Neural cell (in vitro differentiated cells): ENCODE data around the gene ABHD4. TPM values are rescaled to one million over a fixed set of nuclear protein-coding genes. Genes with fewer than 3 reads are reported as not detected.

Source experiments
- H2AFZ ChIP-seq: fragments of 200-600, 300-800 bp; sonication (generic), shearing (Covaris generic); 2 replicates; pipeline ENCODE4 v1.6.0; 2014; ENCODE audit warnings: low read depth, mild to moderate bottlenecking, antibody characterized with exemption, low read length, moderate library complexity
- H3F3A ChIP-seq: fragments of 200-600 bp; shearing (Covaris generic); 2 replicates; pipeline ENCODE4 v1.6.1; 2016; ENCODE audit warnings: mild to moderate bottlenecking, moderate library complexity, mixed read lengths, antibody characterized with exemption, low read length; ENCODE audit not compliant: insufficient read depth, poor library complexity, severe bottlenecking
- H3K27ac ChIP-seq: fragments of 200-600, 300-800 bp; sonication (generic), shearing (Covaris generic); 2 replicates; pipeline ENCODE4 v1.5.1; 2014; ENCODE audit warnings: mild to moderate bottlenecking, low read length, moderate library complexity
- H3K27me3 ChIP-seq: fragments of 300-800, 200-600 bp; sonication (generic), shearing (Covaris generic); 2 replicates; pipeline ENCODE4 v1.6.0; 2014; ENCODE audit warnings: mild to moderate bottlenecking, low read depth, low read length, moderate library complexity; ENCODE audit not compliant: insufficient read depth
- H3K36me3 ChIP-seq: fragments of 300-800, 200-600 bp; sonication (generic), shearing (Covaris generic); 2 replicates; pipeline ENCODE4 v1.5.1; 2014; ENCODE audit warnings: mild to moderate bottlenecking, antibody characterized with exemption, low read length, moderate library complexity; ENCODE audit not compliant: insufficient read depth
- H3K4me2 ChIP-seq: fragments of 300-800, 200-600 bp; sonication (generic), shearing (Covaris generic); 2 replicates; pipeline ENCODE4 v1.6.0; 2014; ENCODE audit warnings: mild to moderate bottlenecking, low read length
- H3K4me3 ChIP-seq: fragments of 300-800, 200-600 bp; sonication (generic), shearing (Covaris generic); 2 replicates; pipeline ENCODE4 v1.5.1; 2014; ENCODE audit warnings: mild to moderate bottlenecking, low read length, moderate library complexity
- H3K79me2 ChIP-seq: fragments of 200-600 bp; shearing (Covaris generic); replicated peaks from 2 replicates; pipeline ENCODE4 v1.6.0; 2014; ENCODE audit warnings: mild to moderate bottlenecking, low read length, moderate library complexity; ENCODE audit not compliant: insufficient read depth
- H3K9ac ChIP-seq: fragments of 300-800, 200-600 bp; sonication (generic), shearing (Covaris generic); 2 replicates; pipeline ENCODE4 v1.6.1; 2016; ENCODE audit warnings: mild to moderate bottlenecking, low read length, mixed read lengths
- H3K9me2 ChIP-seq: fragments of 200-600 bp; shearing (Covaris generic); 2 replicates; pipeline ENCODE4 v1.6.1; 2016; ENCODE audit warnings: mild to moderate bottlenecking, low read length, mixed read lengths; ENCODE audit not compliant: insufficient read depth
- H3K9me3 ChIP-seq: fragments of 200-600, 300-800 bp; sonication (generic), shearing (Covaris generic); 2 replicates; pipeline ENCODE4 v1.6.1; 2016; ENCODE audit warnings: mild to moderate bottlenecking, mixed run types, low read length, moderate library complexity, mixed read lengths
- H4K20me1 ChIP-seq: fragments of 200-600 bp; shearing (Covaris generic); 2 replicates; pipeline ENCODE4 v1.6.1; 2016; ENCODE audit warnings: mild to moderate bottlenecking, mixed run types; ENCODE audit not compliant: insufficient read depth
- CTCF ChIP-seq: fragments of 450-650 bp; IDR thresholded peaks from 2 replicates; pipeline ENCODE4 v1.5.1; 2014; ENCODE audit warnings: antibody characterized with exemption, mild to moderate bottlenecking, moderate library complexity; ENCODE audit not compliant: poor library complexity, severe bottlenecking
- EP300 ChIP-seq: fragments of 450-650 bp; conservative IDR thresholded peaks from 2 replicates; pipeline ENCODE4 v1.6.1; 2014; ENCODE audit warnings: antibody characterized with exemption, mild to moderate bottlenecking, moderate library complexity; ENCODE audit not compliant: poor library complexity, severe bottlenecking
- EZH2 ChIP-seq: fragments of 200-600, 300-800 bp; shearing (Covaris generic), sonication (generic); IDR thresholded peaks from 2 replicates; pipeline ENCODE4 v1.6.1; 2014; ENCODE audit warnings: antibody characterized with exemption, low read length, borderline replicate concordance, mild to moderate bottlenecking; ENCODE audit not compliant: insufficient read depth, poor library complexity, severe bottlenecking
- MXI1 ChIP-seq: fragments of 450-650 bp; conservative IDR thresholded peaks from 2 replicates; pipeline ENCODE4 v1.6.1; 2014; ENCODE audit warnings: antibody characterized with exemption, mild to moderate bottlenecking; ENCODE audit not compliant: poor library complexity, severe bottlenecking
- POLR2AphosphoS5 ChIP-seq: IDR thresholded peaks from 2 replicates; pipeline ENCODE4 v1.6.1; 2012
- RAD21 ChIP-seq: fragments of 450-650 bp; conservative IDR thresholded peaks from 2 replicates; pipeline ENCODE4 v1.6.1; 2014; ENCODE audit warnings: antibody characterized with exemption, mild to moderate bottlenecking, moderate library complexity
- SMC3 ChIP-seq: fragments of 450-650 bp; conservative IDR thresholded peaks from 2 replicates; pipeline ENCODE4 v1.6.1; 2014; ENCODE audit warnings: antibody characterized with exemption, mild to moderate bottlenecking, moderate library complexity; ENCODE audit not compliant: poor library complexity
- TAF1 ChIP-seq: IDR thresholded peaks from 2 replicates; pipeline ENCODE4 v1.6.1; 2012; ENCODE audit warnings: low read depth
- polyA plus RNA-seq: library from polyadenylated mRNA; depleted of rRNA; stranded (reverse); fragments of >200 nt; gene quantifications from 2 replicates; pipeline ENCODE4 v1.2.3, GENCODE V29; 2014
- TF ChIP-seq, protein P1 (sequence below): IDR thresholded peaks from 2 replicates; pipeline ENCODE4 v1.6.1; 2012; ENCODE audit warnings: borderline replicate concordance

Gene ABHD4
- polyA plus RNA-seq, 1 donor from 2014 or later = 2.6 TPM

- H3F3A ChIP-seq = no peaks in the 10 kb centered on the region
- H3K36me3 ChIP-seq = peaks cover 7% of the 10 kb centered on the region
- no peaks in the 10 kb centered on the region for H3K27me3 ChIP-seq
- no peaks in the 10 kb centered on the region for H3K9me2 ChIP-seq
- H3K4me3 ChIP-seq = peak overlapping the region; percentile 87
- H3K9ac ChIP-seq = peak overlapping the region; percentile 71
- peak overlapping the region; percentile 34 for H2AFZ ChIP-seq
- peak overlapping the region; percentile 66 for H3K4me2 ChIP-seq
- no peak for TF ChIP-seq TAF1
- TF ChIP-seq MXI1 = no peak
- TF ChIP-seq EP300 = no peak
- no peak for TF ChIP-seq EZH2
- no peak for TF ChIP-seq SMC3
- TF ChIP-seq RAD21 = no peak
- TF ChIP-seq POLR2AphosphoS5 = no peak
- TF ChIP-seq, protein P1, sequence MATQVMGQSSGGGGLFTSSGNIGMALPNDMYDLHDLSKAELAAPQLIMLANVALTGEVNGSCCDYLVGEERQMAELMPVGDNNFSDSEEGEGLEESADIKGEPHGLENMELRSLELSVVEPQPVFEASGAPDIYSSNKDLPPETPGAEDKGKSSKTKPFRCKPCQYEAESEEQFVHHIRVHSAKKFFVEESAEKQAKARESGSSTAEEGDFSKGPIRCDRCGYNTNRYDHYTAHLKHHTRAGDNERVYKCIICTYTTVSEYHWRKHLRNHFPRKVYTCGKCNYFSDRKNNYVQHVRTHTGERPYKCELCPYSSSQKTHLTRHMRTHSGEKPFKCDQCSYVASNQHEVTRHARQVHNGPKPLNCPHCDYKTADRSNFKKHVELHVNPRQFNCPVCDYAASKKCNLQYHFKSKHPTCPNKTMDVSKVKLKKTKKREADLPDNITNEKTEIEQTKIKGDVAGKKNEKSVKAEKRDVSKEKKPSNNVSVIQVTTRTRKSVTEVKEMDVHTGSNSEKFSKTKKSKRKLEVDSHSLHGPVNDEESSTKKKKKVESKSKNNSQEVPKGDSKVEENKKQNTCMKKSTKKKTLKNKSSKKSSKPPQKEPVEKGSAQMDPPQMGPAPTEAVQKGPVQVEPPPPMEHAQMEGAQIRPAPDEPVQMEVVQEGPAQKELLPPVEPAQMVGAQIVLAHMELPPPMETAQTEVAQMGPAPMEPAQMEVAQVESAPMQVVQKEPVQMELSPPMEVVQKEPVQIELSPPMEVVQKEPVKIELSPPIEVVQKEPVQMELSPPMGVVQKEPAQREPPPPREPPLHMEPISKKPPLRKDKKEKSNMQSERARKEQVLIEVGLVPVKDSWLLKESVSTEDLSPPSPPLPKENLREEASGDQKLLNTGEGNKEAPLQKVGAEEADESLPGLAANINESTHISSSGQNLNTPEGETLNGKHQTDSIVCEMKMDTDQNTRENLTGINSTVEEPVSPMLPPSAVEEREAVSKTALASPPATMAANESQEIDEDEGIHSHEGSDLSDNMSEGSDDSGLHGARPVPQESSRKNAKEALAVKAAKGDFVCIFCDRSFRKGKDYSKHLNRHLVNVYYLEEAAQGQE = no peak
- TF ChIP-seq CTCF = no peak
- no peaks in the 10 kb centered on the region for H4K20me1 ChIP-seq
- H3K27ac ChIP-seq = peak overlapping the region; percentile 60
- no peaks in the 10 kb centered on the region for H3K9me3 ChIP-seq
- H3K79me2 ChIP-seq = peaks cover 3% of the 10 kb centered on the region
Observed at GRCh38 chr14:22598896-22599244, 770 bp downstream of the ABHD4 start.

DNA sequence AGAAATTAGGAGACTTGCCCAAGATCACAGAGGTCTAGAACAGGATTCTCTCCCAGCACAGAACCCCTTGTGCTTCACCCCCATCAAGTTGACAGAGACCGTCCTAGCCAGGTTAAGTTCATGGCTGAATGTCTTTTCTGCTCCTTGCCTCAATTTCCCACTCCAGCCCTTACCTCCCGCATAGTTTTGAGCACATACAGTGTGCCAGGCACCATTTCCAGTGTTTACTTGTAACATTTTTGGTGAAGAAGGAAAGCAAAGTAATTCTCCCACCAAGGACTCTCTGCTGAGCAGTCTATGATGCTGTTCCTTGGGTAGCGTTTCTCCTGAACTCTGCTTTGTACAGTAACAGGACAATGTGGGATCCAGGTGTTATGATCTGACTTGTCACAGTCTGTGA is 1.2 kb downstream of the ABHD4 start:
- H3K4me3 ChIP-seq = peak overlapping the region; percentile 87
- no peaks in the 10 kb centered on the region for H3K9me3 ChIP-seq
- H3F3A ChIP-seq = no peaks in the 10 kb centered on the region
- H3K79me2 ChIP-seq = peaks cover 3% of the 10 kb centered on the region
- no peaks in the 10 kb centered on the region for H3K27me3 ChIP-seq
- H3K9ac ChIP-seq = no peak overlapping the region
- H3K36me3 ChIP-seq = peaks cover 7% of the 10 kb centered on the region
- peak overlapping the region; percentile 66 for H3K4me2 ChIP-seq
- no peak overlapping the region for H2AFZ ChIP-seq
- TF ChIP-seq, protein P1 = no peak
- TF ChIP-seq RAD21 (no peak), TAF1 (no peak), MXI1 (no peak), EP300 (no peak), EZH2 (no peak), SMC3 (no peak), CTCF (no peak)
- no peaks in the 10 kb centered on the region for H4K20me1 ChIP-seq
- H3K27ac ChIP-seq = no peak overlapping the region
- H3K9me2 ChIP-seq = no peaks in the 10 kb centered on the region
